IMR-90 (cell line): ENCODE data around the gene KIF18B. TPM values are rescaled to one million over a fixed set of nuclear protein-coding genes. Genes with fewer than 3 reads are reported as not detected.

Experiments
- ATAC-seq: fragments of 200-7000 bp; cut with Tn5 transposase; 2 replicates; pipeline ENCODE4 v1.9.1; 2020; ENCODE audit warnings: low read depth, mild to moderate bottlenecking, moderate library complexity
- BruUV-seq: library from RNA; stranded (reverse); fragments of 400-500 nt; replicated peaks from 2 replicates; lab custom pipeline; 2021; lab: Mats Ljungman, UMichigan
- CTCF ChIA-PET: fragments of 300-600 bp; formaldehyde crosslinking; extraction: SDS; loops from one replicate; lab custom pipeline; 2021; ENCODE audit warnings: antibody characterized with exemption; lab: Yijun Ruan, JAX
- POLR2A ChIA-PET: fragments of 300-600 bp; sonication (Branson Sonifier 250); formaldehyde crosslinking; loops from one replicate; lab custom pipeline; 2022; ENCODE audit warnings: antibody characterized with exemption; ENCODE audit not compliant: unreplicated experiment; lab: Charles Lee
- DNase-seq: peaks from one replicate; pipeline ENCODE4 v3.0.0; 2013
- H2AFZ ChIP-seq: replicated peaks from 2 replicates; pipeline ENCODE3; 2013; ENCODE audit warnings: low read length, mild to moderate bottlenecking; ENCODE audit not compliant: poor library complexity
- H2AK5ac ChIP-seq: 2 replicates; pipeline ENCODE4 v1.6.1; 2013; ENCODE audit warnings: low read depth, low read length, inconsistent platforms
- H2AK9ac ChIP-seq: replicated peaks from 2 replicates; pipeline ENCODE3; 2013; ENCODE audit warnings: mild to moderate bottlenecking, low read depth, low read length, moderate library complexity; ENCODE audit not compliant: poor library complexity
- H2BK120ac ChIP-seq: 2 replicates; pipeline ENCODE4 v1.6.1; 2013; ENCODE audit warnings: low read depth, low read length, inconsistent platforms
- H2BK15ac ChIP-seq: 3 replicates; pipeline ENCODE4 v1.6.1; 2013; ENCODE audit warnings: low read depth, low read length, inconsistent platforms
- H2BK20ac ChIP-seq: 2 replicates; pipeline ENCODE4 v1.6.1; 2013; ENCODE audit warnings: low read depth, mild to moderate bottlenecking, inconsistent platforms, low read length, moderate library complexity
- H2BK5ac ChIP-seq: 2 replicates; pipeline ENCODE4 v1.6.1; 2013; ENCODE audit warnings: mild to moderate bottlenecking, low read depth, low read length, inconsistent platforms; ENCODE audit not compliant: poor library complexity, severe bottlenecking
- H3K14ac ChIP-seq: replicated peaks from 2 replicates; pipeline ENCODE4 v1.6.1; 2013; ENCODE audit warnings: low read depth, low read length, inconsistent platforms
- H3K18ac ChIP-seq: 2 replicates; pipeline ENCODE4 v1.6.1; 2013; ENCODE audit warnings: low read depth, low read length, control low read depth
- H3K23ac ChIP-seq: 2 replicates; pipeline ENCODE4 v1.6.1; 2013; ENCODE audit warnings: low read depth, low read length, inconsistent platforms
- H3K27ac ChIP-seq: 2 replicates; pipeline ENCODE4 v1.5.1; 2013; ENCODE audit warnings: mild to moderate bottlenecking, control low read depth, low read length; ENCODE audit not compliant: insufficient read depth
- H3K27me3 ChIP-seq: 2 replicates; pipeline ENCODE4 v1.6.1; 2013; ENCODE audit warnings: low read length; ENCODE audit not compliant: control insufficient read depth, insufficient read depth
- H3K36me3 ChIP-seq: 2 replicates; pipeline ENCODE4 v1.6.1; 2013; ENCODE audit warnings: low read length, mixed read lengths; ENCODE audit not compliant: control insufficient read depth, insufficient read depth
- H3K4ac ChIP-seq: 2 replicates; pipeline ENCODE4 v1.6.1; 2013; ENCODE audit warnings: low read depth, low read length, inconsistent platforms
- H3K4me1 ChIP-seq: 2 replicates; pipeline ENCODE4 v1.6.1; 2013; ENCODE audit warnings: low read length, mixed read lengths; ENCODE audit not compliant: control insufficient read depth, insufficient read depth
- H3K4me2 ChIP-seq: 2 replicates; pipeline ENCODE4 v1.6.1; 2013; ENCODE audit warnings: low read depth, mild to moderate bottlenecking, control low read depth, low read length, moderate library complexity
- H3K4me3 ChIP-seq: 2 replicates; pipeline ENCODE4 v1.5.1; 2013; ENCODE audit warnings: low read depth, mild to moderate bottlenecking, control low read depth, low read length, moderate library complexity; ENCODE audit not compliant: insufficient read depth
- H3K56ac ChIP-seq: 2 replicates; pipeline ENCODE4 v1.6.1; 2013; ENCODE audit warnings: low read length, inconsistent platforms; ENCODE audit not compliant: insufficient read depth; ENCODE audit errors: extremely low read depth
- H3K79me1 ChIP-seq, 2 experiments: 2 replicates each; pipeline ENCODE4 v1.6.1; 2013; ENCODE audit warnings: low read length in 2 of 2, inconsistent platforms in 1 of 2, low read depth in 1 of 2
- H3K9ac ChIP-seq: 2 replicates; pipeline ENCODE4 v1.6.1; 2013; ENCODE audit warnings: low read depth, low read length, control low read depth
- H3K9me1 ChIP-seq: 2 replicates; pipeline ENCODE4 v1.6.1; 2013; ENCODE audit warnings: low read length, inconsistent platforms; ENCODE audit not compliant: insufficient read depth
- H3K9me3 ChIP-seq: 2 replicates; pipeline ENCODE4 v1.6.1; 2013; ENCODE audit warnings: low read length; ENCODE audit not compliant: control insufficient read depth, insufficient read depth
- H4K20me1 ChIP-seq: 2 replicates; pipeline ENCODE4 v1.6.1; 2013; ENCODE audit warnings: low read length, inconsistent platforms; ENCODE audit not compliant: insufficient read depth
- H4K5ac ChIP-seq: 2 replicates; pipeline ENCODE4 v1.6.1; 2013; ENCODE audit warnings: mild to moderate bottlenecking, low read depth, low read length, control low read depth
- H4K8ac ChIP-seq, 2 experiments: 2 replicates each; pipeline ENCODE4 v1.6.1; 2013; ENCODE audit warnings: low read depth in 2 of 2, low read length in 2 of 2, control low read depth in 1 of 2, inconsistent platforms in 1 of 2
- H4K91ac ChIP-seq: 2 replicates; pipeline ENCODE4 v1.6.1; 2013; ENCODE audit warnings: low read depth, low read length, inconsistent platforms; ENCODE audit not compliant: insufficient read depth
- MAFK ChIP-seq: IDR thresholded peaks from 2 replicates; pipeline ENCODE4 v1.6.1; 2012; ENCODE audit warnings: low read depth, low read length, improper control_type of control experiment
- RFX5 ChIP-seq: IDR thresholded peaks from 2 replicates; pipeline ENCODE4 v1.8.0; 2012; ENCODE audit warnings: low read depth, mild to moderate bottlenecking, low read length, moderate library complexity
- WGBS, 2 experiments: methylation state at CpG; one replicate each; pipeline versions ENCODE4 v1.1.5 to v1.1.7; 2013; ENCODE audit warnings: missing lambda C conversion rate in 2 of 2; ENCODE audit not compliant: insufficient read length in 1 of 2; ENCODE audit errors: extremely low coverage in 2 of 2; 5-methylcytosine and 5-hydroxymethylcytosine counted together
- dilution Hi-C: fragments of 300-500 bp; cut with HindIII; formaldehyde crosslinking; loops from one replicate; pipeline ENCODE4 v1.14.3; 2018; ENCODE audit warnings: low sequenced_read_pairs; ENCODE audit not compliant: unreplicated experiment
- in situ Hi-C: fragments of 300-500 bp; cut with MboI; formaldehyde crosslinking; loops from 3 replicates; pipeline ENCODE4 v1.14.3; 2019; ENCODE audit warnings: low sequenced_read_pairs, inconsistent platforms, mixed read lengths
- intact Hi-C: fragments of 100-400 bp; cut with micrococcal nuclease; formaldehyde crosslinking; loops from 2 replicates; pipeline ENCODE4 v1.10.0; 2022
- polyA plus RNA-seq, 3 experiments: library from polyadenylated mRNA; depleted of rRNA; stranded (reverse); fragments of >200 nt; gene quantifications; 2 replicates each; pipeline ENCODE4 v1.2.3, GENCODE V29; 2012; ENCODE audit warnings: low replicate concordance in 1 of 3
- total RNA-seq: library from RNA; depleted of rRNA; stranded (reverse); fragments of >200 nt; gene quantifications from 2 replicates; pipeline ENCODE4 v1.2.3, GENCODE V29; 2012
- TF ChIP-seq, protein P1 (sequence below): fragments of 150-350 bp; IDR thresholded peaks from 2 replicates; pipeline ENCODE4 v1.6.1; 2016; ENCODE audit warnings: low read depth, mild to moderate bottlenecking, low read length, moderate library complexity, borderline replicate concordance

The KIF18B gene
- total and polyA plus RNA-seq, 2 of the 4 experiments (the other 2 are of a cell fraction): 1.3 to 16.0 TPM

DNA sequence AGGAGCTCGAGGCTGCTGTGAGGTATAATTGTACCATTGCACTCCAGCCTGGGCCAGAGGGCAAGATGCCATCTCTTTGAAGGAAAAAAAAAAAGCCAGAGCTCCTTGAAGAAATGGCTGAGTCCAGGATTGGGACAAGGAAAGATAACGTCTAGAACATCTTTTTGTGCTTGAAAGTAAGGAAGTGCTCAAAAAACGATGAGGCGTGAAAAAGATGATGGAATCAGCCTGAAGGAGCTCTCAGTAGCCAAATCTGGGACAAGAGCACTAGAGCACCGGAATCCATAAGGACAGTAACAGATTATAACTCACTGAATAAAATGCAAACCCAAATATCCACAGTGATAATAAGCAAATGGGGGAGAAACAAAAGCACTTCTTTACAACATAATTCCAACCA, 70.5 kb downstream of the KIF18B start:
- no CpG with 5 or more reads among the region's 5 CpGs for WGBS, 2 experiments

More for the DNA sequence above, 70.5 kb downstream of the KIF18B start:
- in situ Hi-C loops: no loop called here
- H2BK120ac ChIP-seq: no peak overlapping the region
- H3K4me2 ChIP-seq: no peak overlapping the region
- no TSS peak for BruUV-seq
- H2BK15ac ChIP-seq: no peak overlapping the region
- no peaks in the 10 kb centered on the region for H4K20me1 ChIP-seq
- H2AK9ac ChIP-seq: no peak overlapping the region
- H3K9me3 ChIP-seq: no peaks in the 10 kb centered on the region
- no peak overlapping the region for H3K4ac ChIP-seq
- H3K27me3 ChIP-seq: no peaks in the 10 kb centered on the region
- no peaks in the 10 kb centered on the region for H3K9me1 ChIP-seq
- H3K23ac ChIP-seq: no peak overlapping the region
- H3K27ac ChIP-seq: no peak overlapping the region
- H3K56ac ChIP-seq: no peak overlapping the region
- no peak overlapping the region for H2AFZ ChIP-seq
- no peak overlapping the region for H4K5ac ChIP-seq
- ATAC-seq (no peak), DNase-seq (no peak)
- peaks cover 0 to 21% of the 10 kb centered on the region in 2 experiments; a peak in 2 of 4 replicates for H3K79me1 ChIP-seq
- H3K4me3 ChIP-seq: no peak overlapping the region
- intact Hi-C loops: no loop called here
- H3K18ac ChIP-seq: no peak overlapping the region
- TF ChIP-seq, protein P1, sequence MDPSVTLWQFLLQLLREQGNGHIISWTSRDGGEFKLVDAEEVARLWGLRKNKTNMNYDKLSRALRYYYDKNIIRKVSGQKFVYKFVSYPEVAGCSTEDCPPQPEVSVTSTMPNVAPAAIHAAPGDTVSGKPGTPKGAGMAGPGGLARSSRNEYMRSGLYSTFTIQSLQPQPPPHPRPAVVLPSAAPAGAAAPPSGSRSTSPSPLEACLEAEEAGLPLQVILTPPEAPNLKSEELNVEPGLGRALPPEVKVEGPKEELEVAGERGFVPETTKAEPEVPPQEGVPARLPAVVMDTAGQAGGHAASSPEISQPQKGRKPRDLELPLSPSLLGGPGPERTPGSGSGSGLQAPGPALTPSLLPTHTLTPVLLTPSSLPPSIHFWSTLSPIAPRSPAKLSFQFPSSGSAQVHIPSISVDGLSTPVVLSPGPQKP: no peak
- TF ChIP-seq MAFK (0 out of 2 replicates have a peak, but pooled peaks have one; percentile 13), RFX5 (no peak)
- H2BK20ac ChIP-seq: no peak overlapping the region
- no peak overlapping the region for H2AK5ac ChIP-seq
- ChIA-PET CTCF (interaction anchor here (0.9 to 2.7 kb wide), 4 partner anchors 8 to 143 kb away, joined by 3 to 18 read pairs (median 4); no protein-coding TSS in a partner anchor), POLR2A (no interaction called here)
- peaks cover 53% of the 10 kb centered on the region for H3K36me3 ChIP-seq
- H3K14ac ChIP-seq: no peak overlapping the region
- H3K9ac ChIP-seq: no peak overlapping the region
- no peak overlapping the region for H4K8ac ChIP-seq
- H2BK5ac ChIP-seq: no peak overlapping the region
- H3K4me1 ChIP-seq: no peaks in the 10 kb centered on the region
- no peak overlapping the region for H4K91ac ChIP-seq
- dilution Hi-C loops: no loop called here
